ENCODE data around the gene VOPP1. TPM values are rescaled to one million over a fixed set of nuclear protein-coding genes. Genes with fewer than 3 reads are reported as not detected.

VOPP1 gene
- total RNA-seq, 1 donor from 2014 or later: 97.9 TPM

DNA sequence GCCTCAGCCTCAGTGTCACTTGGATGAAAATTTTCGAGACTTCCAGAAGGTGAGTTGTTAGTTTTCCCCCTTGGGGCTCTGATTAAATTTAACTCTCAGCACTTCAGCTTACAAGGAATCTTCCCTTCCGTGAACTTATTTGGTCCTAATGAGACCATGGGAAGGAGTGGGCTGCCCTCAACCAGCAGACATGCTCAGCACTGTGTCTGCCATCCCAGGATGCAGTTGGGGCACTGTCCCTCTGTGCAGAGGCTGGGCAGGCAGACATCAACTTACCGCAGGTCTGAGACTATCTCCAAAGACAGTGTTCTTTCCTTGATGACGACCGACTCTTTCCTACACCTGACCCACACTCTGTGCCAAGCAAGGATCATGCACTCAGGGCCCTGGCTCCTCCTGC, 36.7 kb downstream of the VOPP1 start:
- DNase-seq (ENCODE audit: low read depth) (no peak), FAIRE-seq (no peak)
- TF ChIP-seq, protein P1, sequence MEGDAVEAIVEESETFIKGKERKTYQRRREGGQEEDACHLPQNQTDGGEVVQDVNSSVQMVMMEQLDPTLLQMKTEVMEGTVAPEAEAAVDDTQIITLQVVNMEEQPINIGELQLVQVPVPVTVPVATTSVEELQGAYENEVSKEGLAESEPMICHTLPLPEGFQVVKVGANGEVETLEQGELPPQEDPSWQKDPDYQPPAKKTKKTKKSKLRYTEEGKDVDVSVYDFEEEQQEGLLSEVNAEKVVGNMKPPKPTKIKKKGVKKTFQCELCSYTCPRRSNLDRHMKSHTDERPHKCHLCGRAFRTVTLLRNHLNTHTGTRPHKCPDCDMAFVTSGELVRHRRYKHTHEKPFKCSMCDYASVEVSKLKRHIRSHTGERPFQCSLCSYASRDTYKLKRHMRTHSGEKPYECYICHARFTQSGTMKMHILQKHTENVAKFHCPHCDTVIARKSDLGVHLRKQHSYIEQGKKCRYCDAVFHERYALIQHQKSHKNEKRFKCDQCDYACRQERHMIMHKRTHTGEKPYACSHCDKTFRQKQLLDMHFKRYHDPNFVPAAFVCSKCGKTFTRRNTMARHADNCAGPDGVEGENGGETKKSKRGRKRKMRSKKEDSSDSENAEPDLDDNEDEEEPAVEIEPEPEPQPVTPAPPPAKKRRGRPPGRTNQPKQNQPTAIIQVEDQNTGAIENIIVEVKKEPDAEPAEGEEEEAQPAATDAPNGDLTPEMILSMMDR (IDR thresholded peaks at IDR 0.05; ENCODE audit: insufficient read depth, low read length, severe bottlenecking): no peak
- no peaks in the 10 kb centered on the region for H3K36me3 ChIP-seq (ENCODE audit: control insufficient read depth, insufficient read depth, low read length)
- H3K27me3 ChIP-seq (ENCODE audit: control insufficient read depth, insufficient read depth, low read length): no peaks in the 10 kb centered on the region
- no peak overlapping the region for H3K4me3 ChIP-seq (ENCODE audit: low read depth, low read length)

DNA sequence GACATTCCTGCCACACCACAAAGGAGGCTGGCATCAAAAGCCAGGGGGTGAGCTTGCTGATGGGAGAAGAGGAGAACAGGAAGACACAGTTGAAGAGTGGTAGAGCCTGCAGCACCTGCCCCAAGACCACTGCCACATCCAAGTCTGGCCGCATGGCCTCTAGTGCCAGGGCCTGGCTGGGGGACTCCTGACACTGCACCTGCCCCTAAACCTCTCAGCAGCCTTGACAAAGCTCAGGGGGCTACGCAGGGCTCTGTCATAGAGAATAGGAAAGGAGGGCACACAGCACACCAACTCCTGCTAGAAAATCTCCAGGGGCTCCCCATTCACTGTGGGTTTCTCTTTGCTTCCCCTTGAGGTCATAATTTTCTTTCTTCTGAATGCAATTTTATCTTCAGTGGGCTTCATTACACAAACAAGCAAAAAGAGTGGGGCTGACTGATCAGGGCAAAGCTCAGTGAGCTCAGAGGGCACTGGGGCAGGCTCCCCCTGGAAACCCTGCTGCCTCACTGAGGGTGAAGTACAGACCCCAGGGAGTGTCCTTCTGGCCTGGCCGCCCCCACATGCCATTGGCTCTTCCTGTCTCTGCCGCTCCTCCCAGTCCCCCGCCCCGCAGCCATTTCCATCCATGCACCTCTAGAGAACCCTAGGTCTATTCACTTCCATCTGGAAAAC, 37.2 kb downstream of the VOPP1 start:
- no peak overlapping the region for H3K4me3 ChIP-seq (ENCODE audit: low read depth, low read length)
- TF ChIP-seq, protein P1 (IDR thresholded peaks at IDR 0.05; ENCODE audit: insufficient read depth, low read length, severe bottlenecking): no peak
- H3K27me3 ChIP-seq (ENCODE audit: control insufficient read depth, insufficient read depth, low read length): no peaks in the 10 kb centered on the region
- FAIRE-seq: no peak
- no peaks in the 10 kb centered on the region for H3K36me3 ChIP-seq (ENCODE audit: control insufficient read depth, insufficient read depth, low read length)
- no peak for DNase-seq (ENCODE audit: low read depth)

DNA sequence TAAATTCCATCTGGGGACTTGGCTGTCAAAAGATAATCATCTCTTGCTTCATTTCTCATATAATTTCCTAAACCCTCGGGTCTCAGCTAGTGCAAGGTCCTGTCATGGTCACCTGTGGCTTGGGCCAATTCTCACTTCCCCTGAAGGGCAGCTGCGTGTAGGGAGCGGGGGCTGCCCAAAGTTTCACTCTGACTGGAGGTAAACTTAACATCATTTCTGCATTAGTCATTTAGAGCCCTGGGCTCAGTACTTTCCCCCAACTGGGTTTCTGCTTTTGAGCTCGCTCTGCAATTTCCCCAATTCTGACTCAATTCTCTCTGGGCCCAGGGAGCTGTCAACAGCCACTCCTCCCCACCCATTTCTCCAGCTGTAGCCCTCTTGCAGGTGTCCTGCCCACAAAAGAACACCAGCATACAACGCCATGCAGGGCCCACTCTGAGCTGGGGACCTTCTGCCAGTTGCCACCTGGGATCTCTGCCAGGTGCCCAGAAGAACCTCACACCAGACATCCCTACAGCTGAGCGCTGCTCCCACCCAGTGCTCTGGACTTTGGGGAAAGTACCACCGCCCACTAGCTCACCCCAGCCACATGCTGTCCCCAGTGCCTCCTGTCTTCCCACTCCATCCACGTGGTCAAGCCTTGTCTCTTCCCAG, 37.9 kb downstream of the VOPP1 start:
- TF ChIP-seq, protein P1 (IDR thresholded peaks at IDR 0.05; ENCODE audit: insufficient read depth, low read length, severe bottlenecking): no peak
- DNase-seq (ENCODE audit: low read depth) (peak; percentile 81), FAIRE-seq (no peak)
- no peaks in the 10 kb centered on the region for H3K27me3 ChIP-seq (ENCODE audit: control insufficient read depth, insufficient read depth, low read length)
- H3K36me3 ChIP-seq (ENCODE audit: control insufficient read depth, insufficient read depth, low read length): no peaks in the 10 kb centered on the region
- no peak overlapping the region for H3K4me3 ChIP-seq (ENCODE audit: low read depth, low read length)

DNA sequence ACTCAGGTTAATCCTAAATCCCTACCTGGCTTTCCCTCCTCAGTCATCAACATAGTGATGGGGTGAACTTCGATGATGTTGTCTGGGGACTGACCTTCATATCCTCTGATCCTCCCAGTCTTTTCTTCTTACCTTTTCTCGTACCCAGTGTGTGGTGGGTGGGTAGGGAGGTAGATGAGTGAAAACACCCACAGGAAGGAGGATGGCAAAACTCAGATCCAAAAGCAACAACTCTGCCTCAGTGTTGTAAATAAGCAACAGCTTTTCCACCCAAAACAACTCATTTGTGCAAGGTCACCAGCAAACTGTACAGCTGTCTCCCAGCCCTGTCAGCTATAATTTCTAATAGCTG, 38.6 kb downstream of the VOPP1 start:
- DNase-seq (ENCODE audit: low read depth) (no peak), FAIRE-seq (no peak)
- TF ChIP-seq, protein P1 (IDR thresholded peaks at IDR 0.05; ENCODE audit: insufficient read depth, low read length, severe bottlenecking): no peak
- Histone ChIP-seq H3K36me3 (ENCODE audit: control insufficient read depth, insufficient read depth, low read length) (no peaks in the 10 kb centered on the region), H3K4me3 (ENCODE audit: low read depth, low read length) (no peak overlapping the region), H3K27me3 (ENCODE audit: control insufficient read depth, insufficient read depth, low read length) (no peaks in the 10 kb centered on the region)

DNA sequence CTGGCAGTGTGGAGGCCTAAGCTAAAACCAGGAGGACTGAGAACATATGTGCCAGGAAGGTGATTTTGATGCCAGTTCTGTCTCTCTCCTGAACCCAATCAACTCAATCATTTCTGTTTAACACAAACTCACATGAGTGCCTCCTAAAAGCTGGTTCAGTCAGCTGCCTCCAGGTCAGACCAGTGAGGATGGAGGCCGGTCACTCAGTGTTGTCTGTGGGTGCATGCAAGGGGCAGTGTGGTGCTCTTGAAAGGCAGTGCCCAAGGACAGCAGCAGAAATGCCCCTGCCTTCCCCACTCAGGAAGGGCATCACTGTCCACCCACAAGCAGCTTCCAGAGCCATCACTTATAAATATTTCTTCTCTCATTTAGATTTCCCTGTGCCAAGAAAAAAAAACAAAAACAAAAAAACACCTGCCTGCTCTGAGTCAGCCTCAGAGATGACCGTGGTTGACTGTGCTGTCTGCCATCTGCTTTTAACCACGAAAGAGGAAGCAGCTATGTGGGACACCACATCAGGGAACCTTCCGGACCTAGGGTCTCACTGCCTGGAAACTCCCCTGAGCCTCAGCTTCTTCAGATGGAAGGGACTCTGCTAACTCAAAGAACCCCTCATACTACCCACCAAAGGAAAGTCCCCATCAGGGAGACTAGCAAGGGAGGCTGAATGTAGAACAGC, 39.1 kb downstream of the VOPP1 start:
- FAIRE-seq (no peak), DNase-seq (ENCODE audit: low read depth) (peak; percentile 74)
- no peaks in the 10 kb centered on the region for H3K27me3 ChIP-seq (ENCODE audit: control insufficient read depth, insufficient read depth, low read length)
- H3K4me3 ChIP-seq (ENCODE audit: low read depth, low read length): no peak overlapping the region
- no peaks in the 10 kb centered on the region for H3K36me3 ChIP-seq (ENCODE audit: control insufficient read depth, insufficient read depth, low read length)
- TF ChIP-seq, protein P1 (IDR thresholded peaks at IDR 0.05; ENCODE audit: insufficient read depth, low read length, severe bottlenecking): no peak
